Sigmoid colon (tissue), 7 donors: Measurements from ENCODE around the gene HK3. TPM values are rescaled to one million over a fixed set of nuclear protein-coding genes. Genes with fewer than 3 reads are reported as not detected.

ENCODE experiments used
- DNase-seq: peaks from one replicate; pipeline ENCODE4 v3.0.0-alpha.2; 2019
- H3K27ac ChIP-seq, 4 donors: fragments of 200-600 bp; sonication (generic); one replicate each; pipeline ENCODE4 v1.5.1; 2016 to 2019; ENCODE audit warnings: mild to moderate bottlenecking in 1 of 4
- H3K27me3 ChIP-seq, 3 donors: fragments of 200-600 bp; sonication (generic); one replicate each; pipeline ENCODE4 v1.5.1; 2019; ENCODE audit warnings: mild to moderate bottlenecking in 1 of 3
- H3K36me3 ChIP-seq, 4 donors: fragments of 200-600 bp; sonication (generic); one replicate each; pipeline ENCODE4 v1.5.1; 2016 to 2019
- H3K4me1 ChIP-seq, 4 donors: fragments of 200-600 bp; sonication (generic); one replicate each; pipeline ENCODE4 v1.5.1; 2017 to 2019
- H3K4me3 ChIP-seq, 4 donors: fragments of 200-600 bp; sonication (generic); one replicate each; pipeline ENCODE4 v1.5.1; 2017 to 2019; ENCODE audit warnings: mild to moderate bottlenecking in 2 of 4, moderate library complexity in 1 of 4
- H3K9me3 ChIP-seq, 4 donors: fragments of 200-600 bp in 3 of 4; sonication (generic) in 3 of 4; one replicate each; pipeline versions ENCODE4 v1.5.1 to v1.6.1; 2013 to 2019
- CTCF ChIP-seq, 4 experiments: fragments of 450-650 bp in 3 of 4; fragments of 200-600 bp in 1 of 4; IDR thresholded peaks; one replicate each; pipeline ENCODE4 v1.5.1; 2016 to 2019; ENCODE audit warnings: antibody characterized with exemption in 4 of 4, mild to moderate bottlenecking in 3 of 4, moderate library complexity in 2 of 4
- EP300 ChIP-seq, 4 donors: sonication (generic); formaldehyde crosslinking; IDR thresholded peaks; one replicate each; pipeline ENCODE4 v1.6.1; 2017; ENCODE audit warnings: antibody characterized with exemption in 4 of 4
- POLR2A ChIP-seq, 2 donors: fragments of 450-650 bp; IDR thresholded peaks; one replicate each; pipeline ENCODE4 v1.6.1; 2016; ENCODE audit warnings: antibody characterized with exemption in 2 of 2, mild to moderate bottlenecking in 2 of 2, moderate library complexity in 2 of 2
- POLR2AphosphoS5 ChIP-seq, 4 donors: sonication (generic); formaldehyde crosslinking; IDR thresholded peaks; one replicate each; pipeline ENCODE4 v1.6.1; 2017; ENCODE audit warnings: antibody characterized with exemption in 4 of 4
- WGBS, 2 donors: extraction: QIAGEN DNeasy Blood & Tissue Kit; methylation state at CpG; one replicate each; pipeline ENCODE4 v1.1.7; 2013; 5-methylcytosine and 5-hydroxymethylcytosine counted together
- intact Hi-C: fragments of 100-400 bp; cut with DNase I; formaldehyde crosslinking; loops from one replicate; pipeline ENCODE4 v1.15.1; 2023
- polyA plus RNA-seq, 3 donors: library from polyadenylated mRNA; stranded (reverse); fragments of 200-250 nt; gene quantifications; one replicate each; pipeline ENCODE4 v1.2.3, GENCODE V29; 2013
- total RNA-seq, 4 donors: library from RNA; depleted of rRNA; stranded (reverse); fragments of >200 nt; gene quantifications; one replicate each; pipeline ENCODE4 v1.1.0, GENCODE V29; 2016
- donor health status: healthy with polysubstance abuse.
- donor health status: Bipolar disorder and iron deficiency.
- donor health status: healthy.

Gene HK3
- total and polyA plus RNA-seq, 7 donors, result 1.8 to 12.8 (median 8.6) TPM

DNA sequence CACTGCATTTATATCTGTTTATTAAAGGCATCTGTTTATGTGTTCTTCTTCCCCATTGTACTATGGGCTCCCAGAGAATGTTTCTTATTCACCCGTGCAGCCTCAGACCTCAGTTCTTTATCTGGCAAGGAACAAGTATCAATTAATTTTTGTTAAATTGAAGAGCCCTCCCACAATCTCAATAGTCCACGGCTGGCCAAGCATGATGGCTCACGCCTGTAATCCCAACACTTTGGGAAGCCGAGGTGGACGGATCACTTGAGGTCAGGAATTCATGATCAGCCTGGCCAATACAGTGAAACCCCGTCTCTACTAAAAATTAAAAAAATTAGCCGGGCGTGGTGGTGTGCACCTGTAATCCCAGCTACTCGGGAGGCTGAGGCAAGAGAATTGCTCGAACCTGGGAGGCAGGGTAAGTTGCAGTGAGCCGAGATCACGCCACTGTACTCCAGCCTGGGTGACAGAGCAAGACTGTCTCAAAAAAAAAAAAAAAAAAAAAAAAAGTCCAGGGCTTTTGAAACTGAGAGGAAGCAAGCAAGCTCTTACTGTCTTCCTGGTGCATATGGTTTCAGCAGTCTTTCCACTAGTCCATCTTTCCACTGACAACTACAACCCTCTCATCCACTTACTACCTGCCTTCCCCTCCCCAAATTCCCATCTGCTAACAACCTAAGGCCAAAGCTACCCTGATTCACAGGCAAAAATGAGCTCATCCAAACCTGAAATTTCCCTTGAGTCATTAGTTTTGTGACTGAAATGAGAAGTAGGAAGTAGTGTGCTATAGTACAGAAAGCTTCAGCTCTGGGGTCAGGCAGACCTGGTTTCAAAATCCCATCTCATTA is 2.3 kb upstream of the HK3 start:
- peak; percentile 43 for DNase-seq
- Histone ChIP-seq H3K9me3 (no peaks in the 10 kb centered on the region), H3K4me1 (no peaks in the 10 kb centered on the region), H3K4me3 (no peak overlapping the region), H3K36me3 (peaks cover 16 to 43% (median 21%) of the 10 kb centered on the region in 4 donors), H3K27ac (no peak overlapping the region), H3K27me3 (no peaks in the 10 kb centered on the region)
- whole genome bisulfite sequencing, 2 donors, result 88 to 90% methylated on average over 12 of the region's 12 CpGs
- TF ChIP-seq POLR2A (IDR thresholded peaks at IDR 0.05), result no peak
- TF ChIP-seq CTCF (IDR thresholded peaks at IDR 0.05), result no peak
- TF ChIP-seq EP300 (IDR thresholded peaks at IDR 0.05), result no peak
- TF ChIP-seq POLR2AphosphoS5 (IDR thresholded peaks at IDR 0.05), result no peak
- intact Hi-C loops, result no loop called here

- intact Hi-C loops, result no loop called here
- H3K4me1 ChIP-seq, result no peaks in the 10 kb centered on the region
- no peak for TF ChIP-seq CTCF (IDR thresholded peaks at IDR 0.05)
- no peak for TF ChIP-seq POLR2AphosphoS5 (IDR thresholded peaks at IDR 0.05)
- TF ChIP-seq EP300 (IDR thresholded peaks at IDR 0.05), result no peak
- no peak for TF ChIP-seq POLR2A (IDR thresholded peaks at IDR 0.05)
- H3K9me3 ChIP-seq, result no peaks in the 10 kb centered on the region
- H3K36me3 ChIP-seq, result peaks cover 14 to 36% (median 16%) of the 10 kb centered on the region in 4 donors
- 76 to 80% methylated on average over 7 of the region's 7 CpGs for WGBS, 2 donors
- no peak overlapping the region for H3K4me3 ChIP-seq
- no peak for DNase-seq
- no peak overlapping the region for H3K27ac ChIP-seq
- H3K27me3 ChIP-seq, result no peaks in the 10 kb centered on the region
Measured at GRCh38 chr5:176900780-176901204, 1.6 kb upstream of the HK3 start.

- TF ChIP-seq CTCF (IDR thresholded peaks at IDR 0.05) (no peak), POLR2AphosphoS5 (IDR thresholded peaks at IDR 0.05) (no peak), POLR2A (IDR thresholded peaks at IDR 0.05) (no peak), EP300 (IDR thresholded peaks at IDR 0.05) (no peak)
- 88 to 89% methylated on average over 4 of the region's 4 CpGs for WGBS, 2 donors
- Histone ChIP-seq H3K27me3 (no peaks in the 10 kb centered on the region), H3K9me3 (no peaks in the 10 kb centered on the region), H3K27ac (no peak overlapping the region), H3K36me3 (peaks cover 9 to 30% (median 15%) of the 10 kb centered on the region in 4 donors), H3K4me3 (no peak overlapping the region), H3K4me1 (no peaks in the 10 kb centered on the region)
- intact Hi-C loops, result no loop called here
- DNase-seq, result peak; percentile 53
Measured at GRCh38 chr5:176899946-176900779, 1.0 kb upstream of the HK3 start.

- 64 to 67% methylated on average over 3 of the region's 3 CpGs for WGBS, 2 donors
- no peak for DNase-seq
- peaks cover 0 to 1% (median 0%) of the 10 kb centered on the region in 4 donors for H3K36me3 ChIP-seq
- no peaks in the 10 kb centered on the region for H3K9me3 ChIP-seq
- H3K4me3 ChIP-seq, result no peak overlapping the region
- TF ChIP-seq POLR2AphosphoS5 (IDR thresholded peaks at IDR 0.05) (no peak), EP300 (IDR thresholded peaks at IDR 0.05) (no peak), POLR2A (IDR thresholded peaks at IDR 0.05) (no peak), CTCF (IDR thresholded peaks at IDR 0.05) (no peak)
- intact Hi-C loops, result no loop called here
- H3K27ac ChIP-seq, result no peak overlapping the region
- no peaks in the 10 kb centered on the region for H3K27me3 ChIP-seq
- H3K4me1 ChIP-seq, result no peaks in the 10 kb centered on the region
Measured at GRCh38 chr5:176897263-176897662, 1.9 kb downstream of the HK3 start.
